NCI-H146 (cell line): ENCODE measurements around the gene OR5D14.

Source experiments
- DNase-seq: peaks from one replicate; lab custom pipeline; 2025; lab: John Stamatoyannopoulos, UW

Gene OR5D14

DNA sequence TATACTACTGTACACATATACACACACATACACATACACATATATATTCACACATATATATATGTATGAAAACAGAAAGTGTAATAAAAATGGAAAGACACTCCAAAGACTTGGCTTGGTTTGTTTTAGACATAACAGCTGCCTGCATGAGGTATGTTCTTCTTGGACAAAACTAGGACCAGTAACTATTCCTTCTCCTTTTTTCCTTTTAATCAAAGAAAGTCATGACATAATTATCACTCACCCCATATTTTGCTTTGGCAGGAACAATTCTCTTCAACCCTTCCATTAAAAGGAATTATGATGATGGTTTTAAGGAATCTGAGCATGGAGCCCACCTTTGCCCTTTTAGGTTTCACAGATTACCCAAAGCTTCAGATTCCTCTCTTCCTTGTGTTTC is at the start of gene OR5D14:
Gene OR5D14 (plus strand): TSS at position 301 of the 400 bp plus-strand sequence. CDS start 0 bp downstream, at position 301.
- no peak for DNase-seq

DNA sequence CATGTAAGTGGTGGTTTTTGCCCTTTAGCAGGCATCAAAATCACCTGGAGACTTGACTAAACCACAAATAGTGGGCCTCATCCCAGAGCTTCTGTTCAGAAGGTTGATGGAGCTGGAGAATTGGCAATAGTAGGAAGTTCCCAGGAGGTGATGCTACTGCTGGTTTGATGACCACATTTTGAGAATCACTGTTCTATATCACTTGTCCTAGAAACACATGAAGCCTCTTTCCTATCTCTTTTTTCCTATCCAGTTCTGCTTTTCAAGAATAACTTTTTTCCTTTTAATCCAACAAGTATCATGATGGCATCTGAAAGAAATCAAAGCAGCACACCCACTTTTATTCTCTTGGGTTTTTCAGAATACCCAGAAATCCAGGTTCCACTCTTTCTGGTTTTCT is 22.2 kb upstream of the OR5D14 start, which contains the start of gene OR5D13:
Gene OR5D13 (plus strand): TSS at position 301 of the 400 bp plus-strand sequence. CDS start 0 bp downstream, at position 301.
- no peak for DNase-seq

DNA sequence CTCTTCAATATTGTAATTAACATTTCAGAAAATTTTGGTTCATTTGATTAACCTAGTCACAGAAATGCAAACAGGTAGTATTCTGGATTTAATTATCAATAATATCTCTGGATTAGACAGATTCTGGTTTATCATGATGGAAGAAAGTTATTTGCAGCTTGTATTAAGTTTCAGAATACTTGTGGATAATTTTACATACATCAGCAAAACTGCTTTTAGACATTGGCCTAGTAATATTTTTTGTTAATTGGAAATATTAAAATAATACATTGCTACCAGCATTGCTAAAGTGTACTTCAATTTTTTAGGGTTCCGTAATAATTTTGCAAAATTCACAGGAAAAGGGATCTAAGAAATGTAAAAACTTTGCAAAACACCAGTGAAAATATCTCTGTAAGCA is 3.8 kb upstream of the OR5D14 start:
- DNase-seq = no peak

DNA sequence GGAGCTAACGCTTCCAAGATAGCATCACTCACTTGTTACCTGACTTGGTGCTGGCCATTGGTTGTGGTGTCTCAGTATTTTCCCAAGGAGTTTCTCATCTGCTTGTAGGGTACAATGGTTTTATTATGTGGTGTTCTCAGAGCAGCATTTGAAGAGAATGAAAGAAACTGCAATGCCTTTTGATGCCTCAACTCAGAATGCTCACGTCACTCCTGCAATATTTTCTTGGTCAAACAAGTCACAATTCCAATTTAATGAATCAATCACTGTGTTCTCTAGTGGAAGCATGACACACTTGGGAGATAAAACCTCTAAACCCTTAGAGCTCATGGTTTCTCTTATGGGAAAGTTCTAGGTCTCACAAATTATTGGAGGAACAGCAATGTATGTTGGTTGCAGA is 2.0 kb upstream of the OR5D14 start:
- DNase-seq = no peak

DNA sequence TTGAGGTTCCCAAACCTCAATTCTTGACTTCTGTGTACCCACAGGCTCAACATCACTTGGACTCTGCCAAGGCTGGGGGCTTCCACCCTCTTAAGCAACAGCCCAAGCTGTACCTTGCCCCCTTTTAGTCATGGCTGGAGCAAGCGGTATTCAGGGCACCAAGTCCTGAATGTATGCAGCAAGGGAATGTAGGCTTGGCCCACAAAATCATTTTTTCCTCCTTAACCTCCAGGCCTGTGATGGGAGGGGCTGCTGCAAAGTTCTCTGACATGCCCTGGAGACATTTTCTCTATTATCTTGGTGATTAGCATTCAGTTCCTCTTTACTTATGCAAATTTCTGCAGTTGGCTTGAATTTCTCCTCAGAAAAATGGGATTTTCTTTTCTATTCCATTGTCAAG is 10.9 kb downstream of the OR5D14 start:
- DNase-seq = no peak

DNA sequence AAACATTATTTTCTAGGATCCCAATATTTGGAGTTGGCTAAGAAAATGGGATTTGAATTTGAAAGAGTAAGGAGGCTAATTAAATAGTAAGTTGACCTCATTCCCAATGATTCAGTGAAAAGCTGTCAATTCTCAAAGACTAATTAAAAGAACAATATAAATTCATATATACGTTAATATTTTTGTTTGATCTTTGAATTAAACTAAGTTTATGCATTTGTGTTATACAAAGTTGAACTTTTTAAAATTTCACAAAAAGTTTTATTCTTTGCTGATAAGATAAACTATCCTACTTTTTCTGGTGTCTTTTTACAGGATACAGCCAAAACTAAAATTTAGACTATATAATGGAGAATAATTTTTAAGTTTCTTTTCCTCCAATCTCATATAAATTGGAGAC is 15.7 kb downstream of the OR5D14 start, which contains the start of gene OR5L1:
Gene OR5L1 (plus strand): TSS at position 301 of the 400 bp plus-strand sequence. CDS start 100 bp downstream, outside the sequence.
- DNase-seq = no peak

DNA sequence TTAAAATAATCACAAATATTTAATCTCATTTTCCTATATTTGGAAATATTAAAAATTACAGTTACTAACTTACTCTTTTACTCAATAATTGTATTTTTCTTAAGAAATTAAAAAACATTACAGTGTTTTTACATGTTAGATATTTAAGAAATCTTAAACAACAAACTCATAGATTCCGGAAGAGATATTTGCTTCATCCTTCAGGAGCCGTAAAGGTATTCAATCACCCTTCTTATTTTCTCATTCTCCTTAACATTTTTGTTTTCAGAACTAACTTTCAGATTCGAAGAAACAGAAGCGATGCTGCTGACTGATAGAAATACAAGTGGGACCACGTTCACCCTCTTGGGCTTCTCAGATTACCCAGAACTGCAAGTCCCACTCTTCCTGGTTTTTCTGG is 24.0 kb downstream of the OR5D14 start, which contains the start of gene OR5D18:
Gene OR5D18 (plus strand): TSS at position 301 of the 400 bp plus-strand sequence. CDS start 0 bp downstream, at position 301.
- DNase-seq = no peak

DNA sequence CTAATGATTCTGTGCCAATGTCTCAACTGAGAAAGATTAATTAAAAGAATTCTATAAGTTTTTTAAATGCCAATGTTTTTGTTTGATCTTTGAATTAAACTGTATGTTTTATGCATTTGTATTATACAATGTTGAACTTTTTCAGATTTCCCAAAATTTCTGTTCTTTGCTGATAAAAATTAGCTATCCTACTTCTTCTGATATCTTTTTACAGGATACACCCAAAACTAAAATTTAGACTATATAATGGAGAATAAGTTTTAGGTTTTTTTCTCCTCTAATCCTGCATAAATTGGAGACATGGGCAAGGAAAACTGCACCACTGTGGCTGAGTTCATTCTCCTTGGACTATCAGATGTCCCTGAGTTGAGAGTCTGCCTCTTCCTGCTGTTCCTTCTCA is 31.6 kb downstream of the OR5D14 start, which contains the start of gene OR5L2:
Gene OR5L2 (plus strand): TSS at position 301 of the 400 bp plus-strand sequence. CDS start 0 bp downstream, at position 301.
- no peak for DNase-seq

DNA sequence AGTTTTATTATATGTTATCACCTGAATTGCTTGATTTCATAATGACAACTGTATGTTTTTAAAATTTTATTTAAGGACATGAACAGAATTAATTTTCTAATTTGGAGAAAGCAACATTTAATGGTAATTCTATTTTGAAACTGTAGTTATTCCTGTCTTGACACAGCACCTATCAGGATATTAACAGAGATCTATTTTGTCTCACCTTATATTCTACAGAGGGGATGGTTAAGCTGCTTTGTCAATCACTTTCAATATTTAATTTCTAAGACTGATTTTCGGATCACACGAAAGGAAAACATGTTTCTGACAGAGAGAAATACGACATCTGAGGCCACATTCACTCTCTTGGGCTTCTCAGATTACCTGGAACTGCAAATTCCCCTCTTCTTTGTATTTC is 43.1 kb downstream of the OR5D14 start, which contains the start of gene OR5D16:
Gene OR5D16 (plus strand): TSS at position 301 of the 400 bp plus-strand sequence. CDS start 0 bp downstream, at position 301.
- DNase-seq = no peak
